ENCODE data around the gene ZNF385A. TPM values are rescaled to one million over a fixed set of nuclear protein-coding genes. Genes with fewer than 3 reads are reported as not detected.

The ZNF385A gene
- total RNA-seq, 4 donors from 2014 or later, result 24.2 to 38.9 (median 29.3) TPM

GRCh38 chr12:54404061-54405004 lies 19.8 kb upstream of the ZNF385A start:
- intact Hi-C loops (cut with DNase I), result no loop called here
- TF ChIP-seq CTCF (IDR thresholded peaks at IDR 0.05) (peak; percentile 77 to 97 (median 88)), POLR2A (IDR thresholded peaks at IDR 0.05) (no peak)
- Histone ChIP-seq H3K27me3 (no peaks in the 10 kb centered on the region), H3K4me1 (peaks cover 0 to 17% of the 10 kb centered on the region in 2 donors), H3K36me3 (peaks cover 55 to 82% of the 10 kb centered on the region in 2 donors), H3K27ac (peak overlapping the region in 1 of 3 donors; percentile 23), H3K9me3 (no peaks in the 10 kb centered on the region), H3K4me3 (replicated peaks in 1 of 3) (no peak overlapping the region)
- WGBS, 2 donors, result 61 to 63% methylated on average over 9 to 11 of the region's 11 CpGs
- DNase-seq, result peak; percentile 65 to 68

DNA sequence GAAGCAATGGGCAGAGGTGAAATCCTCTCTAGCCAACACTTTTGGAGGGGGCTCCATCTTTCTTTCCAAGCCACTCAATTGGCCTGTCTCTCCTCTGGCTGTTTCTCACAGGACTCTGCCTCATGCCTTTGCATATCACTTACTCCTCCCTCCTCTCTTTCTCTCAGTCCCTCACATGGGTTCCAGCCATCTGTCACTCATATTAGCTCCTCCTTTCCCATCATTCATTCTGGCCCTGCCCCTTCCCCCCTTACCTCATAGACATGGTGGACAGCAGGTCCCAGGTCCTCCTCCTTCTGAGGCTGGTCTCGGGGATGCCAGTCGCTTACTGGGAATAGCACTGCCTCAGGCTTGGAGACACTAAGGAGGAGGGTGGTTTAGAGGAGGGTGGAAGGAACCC lies 16.6 kb upstream of the ZNF385A start:
- peaks cover 5% of the 10 kb centered on the region in 2 donors for H3K4me1 ChIP-seq
- no peaks in the 10 kb centered on the region for H3K9me3 ChIP-seq
- no peak overlapping the region for H3K27ac ChIP-seq
- no peak overlapping the region for H3K4me3 ChIP-seq (replicated peaks in 1 of 3)
- H3K27me3 ChIP-seq, result no peaks in the 10 kb centered on the region
- H3K36me3 ChIP-seq, result peaks cover 62 to 84% of the 10 kb centered on the region in 2 donors
- intact Hi-C loops (cut with DNase I), result loop anchor here (2.0 kb wide), 1 partner anchor 38 kb away; no protein-coding TSS in a partner anchor
- no peak for TF ChIP-seq CTCF (IDR thresholded peaks at IDR 0.05)
- no peak for TF ChIP-seq POLR2A (IDR thresholded peaks at IDR 0.05)
- 93 to 100% methylated on average over 2 of the region's 2 CpGs for WGBS, 2 donors
- no peak for DNase-seq

DNA sequence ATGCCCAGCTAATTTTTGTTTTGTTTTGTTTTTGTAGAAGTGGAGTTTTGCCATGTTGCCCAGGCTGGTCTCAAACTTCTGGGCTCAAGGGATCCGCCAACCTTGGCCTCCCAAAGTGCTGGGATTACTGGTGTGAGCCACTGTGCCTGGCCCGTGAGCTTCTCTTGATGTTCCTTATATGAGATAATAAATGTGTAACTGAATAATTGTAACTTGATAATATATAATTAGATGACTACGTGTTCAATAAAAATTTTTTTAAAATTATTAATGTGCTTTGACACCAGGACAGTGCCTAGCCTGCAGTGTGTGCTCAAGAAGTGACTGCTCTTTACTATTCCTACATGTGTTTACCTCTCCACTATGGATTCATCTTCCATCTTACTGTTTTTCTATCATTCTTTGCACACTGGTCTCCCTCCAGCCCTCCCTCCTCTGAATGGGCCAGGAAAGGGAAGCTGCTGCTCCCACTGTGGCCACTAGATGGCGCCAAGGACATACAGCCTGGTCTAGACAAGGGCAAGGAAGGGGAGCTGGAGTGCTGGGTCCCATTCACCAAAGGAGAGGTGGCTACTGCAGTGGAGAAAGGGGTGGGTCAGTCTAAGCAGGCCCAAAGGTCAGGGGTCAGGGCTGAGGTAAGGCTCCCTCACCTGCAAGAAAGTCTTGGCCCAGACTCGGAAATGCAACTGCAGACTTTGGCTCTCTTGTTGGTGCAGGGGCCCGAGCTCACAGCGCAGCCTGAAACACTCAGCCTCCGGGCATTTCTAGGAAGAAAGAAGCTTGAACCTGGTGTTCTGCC lies 14.7 kb upstream of the ZNF385A start:
- Histone ChIP-seq H3K27ac (no peak overlapping the region), H3K9me3 (no peaks in the 10 kb centered on the region), H3K36me3 (peaks cover 60 to 73% of the 10 kb centered on the region in 2 donors), H3K27me3 (no peaks in the 10 kb centered on the region), H3K4me1 (peaks cover 12% of the 10 kb centered on the region in 2 donors), H3K4me3 (replicated peaks in 1 of 3) (no peak overlapping the region)
- peak; percentile 84 to 91 for DNase-seq
- intact Hi-C loops (cut with DNase I), result no loop called here
- peak; percentile 92 to 99 (median 98) for TF ChIP-seq CTCF (IDR thresholded peaks at IDR 0.05)
- TF ChIP-seq POLR2A (IDR thresholded peaks at IDR 0.05), result no peak
- WGBS, 2 donors, result 69 to 78% methylated on average over 8 of the region's 8 CpGs

GRCh38 chr12:54398218-54398617 lies 13.7 kb upstream of the ZNF385A start:
- no peaks in the 10 kb centered on the region for H3K27me3 ChIP-seq
- 95 to 98% methylated on average over 2 of the region's 2 CpGs for WGBS, 2 donors
- H3K36me3 ChIP-seq, result peaks cover 51 to 65% of the 10 kb centered on the region in 2 donors
- intact Hi-C loops (cut with DNase I), result no loop called here
- no peak overlapping the region for H3K4me3 ChIP-seq (replicated peaks in 1 of 3)
- no peak overlapping the region for H3K27ac ChIP-seq
- no peak for DNase-seq
- H3K4me1 ChIP-seq, result peaks cover 12% of the 10 kb centered on the region in 2 donors
- H3K9me3 ChIP-seq, result no peaks in the 10 kb centered on the region
- no peak for TF ChIP-seq POLR2A (IDR thresholded peaks at IDR 0.05)
- no peak for TF ChIP-seq CTCF (IDR thresholded peaks at IDR 0.05)

Measured in thyroid gland (tissue), 4 donors.